Lower lobe of right lung (tissue), 2 donors: ENCODE data around the gene BMI1. TPM values are rescaled to one million over a fixed set of nuclear protein-coding genes. Genes with fewer than 3 reads are reported as not detected.
A peak's percentile ranks its signal among the peaks of the same experiment; 100 is the strongest.

Experiments used
- ATAC-seq, 2 donors: fragments of 200-7000 bp; cut with Tn5 transposase; one replicate each; pipeline ENCODE4 v1.9.1; 2020 to 2022; ENCODE audit warnings: mild to moderate bottlenecking in 2 of 2, moderate library complexity in 2 of 2
- DNase-seq: peaks from one replicate; pipeline ENCODE4 v3.0.0-alpha.2; 2020
- H3K27ac ChIP-seq: fragments of 200-600 bp; one replicate; pipeline ENCODE4 v1.8.0; 2022
- H3K27me3 ChIP-seq: fragments of 200-600 bp; one replicate; pipeline ENCODE4 v1.8.0; 2022; ENCODE audit warnings: low read depth
- H3K36me3 ChIP-seq: fragments of 200-600 bp; one replicate; pipeline ENCODE4 v1.8.0; 2022; ENCODE audit warnings: mild to moderate bottlenecking
- H3K4me1 ChIP-seq: fragments of 200-600 bp; one replicate; pipeline ENCODE4 v1.8.0; 2022
- H3K4me3 ChIP-seq: fragments of 200-600 bp; one replicate; pipeline ENCODE4 v1.8.0; 2022; ENCODE audit warnings: mild to moderate bottlenecking
- H3K9me3 ChIP-seq: fragments of 200-600 bp; one replicate; pipeline ENCODE4 v1.8.0; 2022
- CTCF ChIP-seq: fragments of 200-600 bp; IDR thresholded peaks from one replicate; pipeline ENCODE4 v1.8.0; 2022; ENCODE audit warnings: antibody characterized with exemption, mild to moderate bottlenecking
- intact Hi-C: fragments of 100-400 bp; cut with DNase I; formaldehyde crosslinking; loops from one replicate; pipeline ENCODE4 v1.11.0; 2022
- total RNA-seq: library from RNA; stranded (reverse); fragmentation: NEBNext Ultra II Directional; extraction: Animal tissue kit (Norgen Biotek cat#: 25700); gene quantifications from one replicate; pipeline ENCODE4 v1.2.1, GENCODE V29; 2021
- donor health status: DM: no; HTN: yes; CAD: no; lungs with severe emphysema.

The BMI1 gene
- total RNA-seq, 1 donor from 2014 or later, result 48.4 TPM

- Histone ChIP-seq H3K4me3 (peak overlapping the region; percentile 51), H3K4me1 (peaks cover 49% of the 10 kb centered on the region), H3K9me3 (no peaks in the 10 kb centered on the region), H3K27me3 (peaks cover 9% of the 10 kb centered on the region), H3K27ac (no peak overlapping the region), H3K36me3 (no peaks in the 10 kb centered on the region)
- ATAC-seq (no peak), DNase-seq (no peak)
- no peak for TF ChIP-seq CTCF
- intact Hi-C loops, result no loop called here
Observed at GRCh38 chr10:22319547-22319979, 1.3 kb upstream of the BMI1 start.

GRCh38 chr10:22319980-22320558 is 830 bp upstream of the BMI1 start:
- Histone ChIP-seq H3K27me3 (peaks cover 9% of the 10 kb centered on the region), H3K4me3 (peak overlapping the region; percentile 51), H3K9me3 (no peaks in the 10 kb centered on the region), H3K27ac (peak overlapping the region; percentile 66), H3K4me1 (peaks cover 50% of the 10 kb centered on the region), H3K36me3 (no peaks in the 10 kb centered on the region)
- no peak for TF ChIP-seq CTCF
- DNase-seq (no peak), ATAC-seq (no peak)
- intact Hi-C loops, result no loop called here

GRCh38 chr10:22321156-22321923 is 441 bp downstream of the BMI1 start:
- peaks cover 9% of the 10 kb centered on the region for H3K27me3 ChIP-seq
- ATAC-seq (peak; percentile 67 to 68), DNase-seq (peak; percentile 80)
- no peak for TF ChIP-seq CTCF
- H3K9me3 ChIP-seq, result no peaks in the 10 kb centered on the region
- peak overlapping the region; percentile 90 for H3K27ac ChIP-seq
- H3K4me3 ChIP-seq, result peak overlapping the region; percentile 87
- H3K4me1 ChIP-seq, result peaks cover 57% of the 10 kb centered on the region
- intact Hi-C loops, result no loop called here
- no peaks in the 10 kb centered on the region for H3K36me3 ChIP-seq

GRCh38 chr10:22321924-22322640 is 1.2 kb downstream of the BMI1 start:
- Histone ChIP-seq H3K9me3 (no peaks in the 10 kb centered on the region), H3K4me3 (peak overlapping the region; percentile 66), H3K27me3 (peaks cover 9% of the 10 kb centered on the region), H3K27ac (no peak overlapping the region), H3K36me3 (peaks cover 5% of the 10 kb centered on the region), H3K4me1 (peaks cover 59% of the 10 kb centered on the region)
- peak; percentile 55 for DNase-seq
- no peak for TF ChIP-seq CTCF
- no peak for ATAC-seq
- intact Hi-C loops, result no loop called here

- intact Hi-C loops, result no loop called here
- no peak overlapping the region for H3K27ac ChIP-seq
- no peak for TF ChIP-seq CTCF
Observed at GRCh38 chr10:22322641-22323160, 1.8 kb downstream of the BMI1 start.

More at GRCh38 chr10:22322641-22323160, 1.8 kb downstream of the BMI1 start:
- no peak for ATAC-seq
- Histone ChIP-seq H3K4me1 (peaks cover 53% of the 10 kb centered on the region), H3K4me3 (peak overlapping the region; percentile 66), H3K36me3 (peaks cover 11% of the 10 kb centered on the region), H3K27me3 (peaks cover 9% of the 10 kb centered on the region), H3K9me3 (no peaks in the 10 kb centered on the region)
- DNase-seq, result no peak
